Hepatocyte (in vitro differentiated cells): ENCODE measurements around the gene DOCK4. TPM values are rescaled to one million over a fixed set of nuclear protein-coding genes. Genes with fewer than 3 reads are reported as not detected.

ENCODE experiments used
- DNase-seq: peaks from one replicate; pipeline ENCODE4 v3.0.0-alpha.2; 2016; ENCODE audit warnings: low spot score
- H2AFZ ChIP-seq: fragments of 200-600 bp; sonication (generic); 2 replicates; pipeline ENCODE4 v1.6.0; 2016; ENCODE audit warnings: antibody characterized with exemption, mild to moderate bottlenecking
- H3K27ac ChIP-seq: fragments of 200-600 bp; sonication (generic); 2 replicates; pipeline ENCODE4 v1.5.1; 2016; ENCODE audit warnings: mild to moderate bottlenecking
- H3K27me3 ChIP-seq: fragments of 200-600 bp; sonication (generic); 2 replicates; pipeline ENCODE4 v1.6.1; 2016
- H3K36me3 ChIP-seq: fragments of 200-600 bp; sonication (generic); replicated peaks from 2 replicates; pipeline ENCODE4 v1.5.1; 2016; ENCODE audit warnings: low read depth; ENCODE audit not compliant: insufficient read depth
- H3K4me1 ChIP-seq: fragments of 200-600 bp; sonication (generic); 2 replicates; pipeline ENCODE4 v1.5.1; 2016; ENCODE audit warnings: mild to moderate bottlenecking, moderate library complexity; ENCODE audit not compliant: insufficient read depth
- H3K4me2 ChIP-seq: fragments of 200-600 bp; sonication (generic); 2 replicates; pipeline ENCODE4 v1.6.0; 2016
- H3K4me3 ChIP-seq: fragments of 200-600 bp; sonication (generic); 2 replicates; pipeline ENCODE4 v1.5.1; 2016; ENCODE audit warnings: mild to moderate bottlenecking
- H3K79me2 ChIP-seq: fragments of 200-600 bp; sonication (generic); 2 replicates; pipeline ENCODE4 v1.6.0; 2017; ENCODE audit warnings: mild to moderate bottlenecking
- H3K9me2 ChIP-seq: fragments of 200-600 bp; sonication (generic); replicated peaks from 2 replicates; pipeline ENCODE4 v1.6.0; 2017; ENCODE audit warnings: mild to moderate bottlenecking; ENCODE audit not compliant: insufficient read depth
- H3K9me3 ChIP-seq: fragments of 200-600 bp; sonication (generic); 2 replicates; pipeline ENCODE4 v1.5.1; 2016; ENCODE audit warnings: low read depth, mild to moderate bottlenecking
- H4K20me1 ChIP-seq: fragments of 200-600 bp; sonication (generic); 2 replicates; pipeline ENCODE4 v1.6.0; 2016; ENCODE audit warnings: mild to moderate bottlenecking; ENCODE audit not compliant: insufficient read depth, poor library complexity, severe bottlenecking
- EZH2 ChIP-seq: fragments of 200-600 bp; sonication (generic); IDR thresholded peaks from 2 replicates; pipeline ENCODE4 v1.6.1; 2016; ENCODE audit warnings: antibody characterized with exemption, mild to moderate bottlenecking, borderline replicate concordance
- EZH2phosphoT487 ChIP-seq: fragments of 200-600 bp; sonication (generic); IDR thresholded peaks from one replicate; pipeline ENCODE4 v1.6.1; 2018; ENCODE audit warnings: antibody characterized with exemption, mild to moderate bottlenecking, low read depth, moderate library complexity; ENCODE audit not compliant: unreplicated experiment, severe bottlenecking
- WGBS: methylation state at CpG from one replicate; pipeline ENCODE4 v1.1.6; 2016; ENCODE audit warnings: low lambda C conversion rate; ENCODE audit errors: missing lambda C conversion rate; 5-methylcytosine and 5-hydroxymethylcytosine counted together
- polyA plus RNA-seq: library from polyadenylated mRNA; unstranded; fragments of >200 nt; fragmentation: Nextera tagmentation; extraction: Ambion mirVana; gene quantifications from 2 replicates; pipeline ENCODE4 v1.2.1, GENCODE V29; 2016
- total RNA-seq: library from RNA; depleted of rRNA; stranded (reverse); fragments of >200 nt; gene quantifications from 2 replicates; pipeline ENCODE4 v1.2.3, GENCODE V29; 2014
- TF ChIP-seq, protein P1 (sequence below): fragments of 200-600 bp; sonication (generic); IDR thresholded peaks from 2 replicates; pipeline ENCODE4 v1.5.1; 2016; ENCODE audit warnings: antibody characterized with exemption, mild to moderate bottlenecking; ENCODE audit not compliant: poor library complexity

The DOCK4 gene
- total and polyA plus RNA-seq, 2 experiments from 2014 or later, result 4.4 to 22.9 TPM

DNA sequence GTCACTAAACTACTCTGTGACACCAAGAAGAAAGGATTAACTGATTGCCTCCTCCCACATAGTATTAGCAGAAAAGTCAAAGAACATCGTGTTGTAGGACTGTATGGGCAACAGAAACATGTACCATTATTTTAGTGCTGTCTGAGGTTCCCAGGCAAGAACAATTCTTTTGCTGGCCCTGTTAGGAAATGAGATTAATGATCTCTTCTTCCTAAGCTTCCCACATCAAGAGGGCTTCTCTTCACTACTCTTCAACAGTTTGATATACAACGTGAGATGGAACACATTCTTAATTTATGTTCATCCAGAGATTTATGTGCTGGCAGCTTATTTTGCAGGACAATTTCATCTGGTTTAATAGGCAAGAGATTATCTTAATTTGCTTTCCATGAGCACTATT lies 219.6 kb downstream of the DOCK4 start:
- H3K79me2 ChIP-seq, result no peaks in the 10 kb centered on the region
- no peak overlapping the region for H3K4me2 ChIP-seq
- no peak overlapping the region for H2AFZ ChIP-seq
- 83% methylated on average over 2 of the region's 2 CpGs for WGBS
- H3K9me2 ChIP-seq, result no peaks in the 10 kb centered on the region
- no peaks in the 10 kb centered on the region for H4K20me1 ChIP-seq
- no peaks in the 10 kb centered on the region for H3K9me3 ChIP-seq
- no peak for DNase-seq
- no peak overlapping the region for H3K27ac ChIP-seq
- no peaks in the 10 kb centered on the region for H3K27me3 ChIP-seq
- H3K36me3 ChIP-seq, result no peaks in the 10 kb centered on the region
- TF ChIP-seq, protein P1, sequence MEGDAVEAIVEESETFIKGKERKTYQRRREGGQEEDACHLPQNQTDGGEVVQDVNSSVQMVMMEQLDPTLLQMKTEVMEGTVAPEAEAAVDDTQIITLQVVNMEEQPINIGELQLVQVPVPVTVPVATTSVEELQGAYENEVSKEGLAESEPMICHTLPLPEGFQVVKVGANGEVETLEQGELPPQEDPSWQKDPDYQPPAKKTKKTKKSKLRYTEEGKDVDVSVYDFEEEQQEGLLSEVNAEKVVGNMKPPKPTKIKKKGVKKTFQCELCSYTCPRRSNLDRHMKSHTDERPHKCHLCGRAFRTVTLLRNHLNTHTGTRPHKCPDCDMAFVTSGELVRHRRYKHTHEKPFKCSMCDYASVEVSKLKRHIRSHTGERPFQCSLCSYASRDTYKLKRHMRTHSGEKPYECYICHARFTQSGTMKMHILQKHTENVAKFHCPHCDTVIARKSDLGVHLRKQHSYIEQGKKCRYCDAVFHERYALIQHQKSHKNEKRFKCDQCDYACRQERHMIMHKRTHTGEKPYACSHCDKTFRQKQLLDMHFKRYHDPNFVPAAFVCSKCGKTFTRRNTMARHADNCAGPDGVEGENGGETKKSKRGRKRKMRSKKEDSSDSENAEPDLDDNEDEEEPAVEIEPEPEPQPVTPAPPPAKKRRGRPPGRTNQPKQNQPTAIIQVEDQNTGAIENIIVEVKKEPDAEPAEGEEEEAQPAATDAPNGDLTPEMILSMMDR, result no peak
- no peak for TF ChIP-seq EZH2phosphoT487
- no peak for TF ChIP-seq EZH2
- H3K4me3 ChIP-seq, result no peak overlapping the region
- no peaks in the 10 kb centered on the region for H3K4me1 ChIP-seq

DNA sequence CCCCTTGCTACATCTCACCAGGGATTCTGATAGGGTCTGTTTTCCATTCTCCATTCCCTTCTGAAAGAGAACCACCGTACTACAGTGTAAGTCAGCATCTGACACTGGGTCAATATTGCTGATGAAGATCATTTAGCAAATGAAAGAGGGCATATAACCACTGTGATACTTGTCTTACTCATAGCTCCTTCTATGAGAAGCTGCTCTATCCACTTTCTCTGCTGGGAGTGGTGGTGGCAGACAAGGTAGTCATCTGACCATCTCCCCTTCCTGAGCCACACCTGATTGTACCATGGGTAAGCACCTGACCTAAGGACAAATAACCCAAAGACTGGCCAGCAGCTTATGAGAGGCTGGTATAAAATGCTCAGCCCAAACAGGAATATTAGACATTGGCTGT lies 220.4 kb downstream of the DOCK4 start:
- no peak for DNase-seq
- 95% methylated on average over 1 of the region's 1 CpG for whole genome bisulfite sequencing

DNA sequence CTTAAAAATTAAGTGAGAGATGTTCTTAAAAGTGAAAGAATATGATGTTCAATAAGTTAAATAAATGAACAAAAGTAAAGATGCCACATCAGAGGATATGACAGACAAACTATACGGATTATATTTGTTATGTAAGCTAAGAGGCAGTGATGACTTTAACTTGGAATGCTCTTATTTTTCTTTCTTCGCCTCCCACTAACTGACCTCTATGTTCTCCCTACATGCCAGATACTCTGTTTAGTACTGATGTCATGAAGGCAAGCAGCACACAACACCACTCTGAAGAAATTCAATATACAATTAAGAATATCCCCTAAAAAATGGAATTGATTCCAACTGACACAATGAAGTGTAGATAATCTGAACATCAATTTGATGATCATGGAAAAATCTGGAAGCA lies 223.4 kb downstream of the DOCK4 start:
- no peak overlapping the region for H3K4me2 ChIP-seq
- H3K4me3 ChIP-seq, result no peak overlapping the region
- no peaks in the 10 kb centered on the region for H4K20me1 ChIP-seq
- H3K79me2 ChIP-seq, result no peaks in the 10 kb centered on the region
- H3K9me2 ChIP-seq, result no peaks in the 10 kb centered on the region
- DNase-seq, result no peak
- no peak overlapping the region for H3K27ac ChIP-seq
- H2AFZ ChIP-seq, result no peak overlapping the region
- H3K27me3 ChIP-seq, result no peaks in the 10 kb centered on the region
- 44% methylated on average over 2 of the region's 2 CpGs for WGBS
- H3K4me1 ChIP-seq, result no peaks in the 10 kb centered on the region
- TF ChIP-seq EZH2phosphoT487, result no peak
- TF ChIP-seq, protein P1, result no peak
- TF ChIP-seq EZH2, result no peak
- no peaks in the 10 kb centered on the region for H3K9me3 ChIP-seq
- H3K36me3 ChIP-seq, result no peaks in the 10 kb centered on the region

More for the DNA sequence above, 220.4 kb downstream of the DOCK4 start:
- H3K9me2 ChIP-seq, result no peaks in the 10 kb centered on the region
- H3K27me3 ChIP-seq, result no peaks in the 10 kb centered on the region
- H2AFZ ChIP-seq, result no peak overlapping the region
- no peak overlapping the region for H3K4me2 ChIP-seq
- no peaks in the 10 kb centered on the region for H3K9me3 ChIP-seq
- no peaks in the 10 kb centered on the region for H4K20me1 ChIP-seq
- no peaks in the 10 kb centered on the region for H3K4me1 ChIP-seq
- TF ChIP-seq, protein P1, result no peak
- TF ChIP-seq EZH2phosphoT487 (no peak), EZH2 (no peak)
- H3K27ac ChIP-seq, result no peak overlapping the region
- H3K36me3 ChIP-seq, result no peaks in the 10 kb centered on the region
- H3K79me2 ChIP-seq, result no peaks in the 10 kb centered on the region
- H3K4me3 ChIP-seq, result no peak overlapping the region

DNA sequence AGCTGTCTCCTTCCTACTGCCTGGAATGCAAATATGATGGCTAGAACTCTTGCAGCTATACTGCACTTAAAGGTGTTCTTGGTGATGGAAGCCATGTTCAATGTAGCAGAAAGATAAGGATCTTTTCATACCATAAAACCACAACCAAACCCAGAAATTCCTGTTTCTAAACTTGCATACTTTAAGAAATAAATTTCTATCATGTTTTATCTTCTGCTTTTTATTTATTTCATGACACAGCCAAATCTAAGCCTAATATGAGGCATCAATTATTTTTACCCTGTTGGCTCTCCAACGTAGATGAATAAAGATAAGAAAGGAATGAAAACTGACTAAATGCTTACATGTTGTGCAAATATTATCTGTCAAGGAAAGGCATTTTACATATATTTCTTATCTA lies 224.1 kb downstream of the DOCK4 start:
- Histone ChIP-seq H2AFZ (no peak overlapping the region), H3K4me2 (no peak overlapping the region), H3K4me1 (no peaks in the 10 kb centered on the region), H3K79me2 (no peaks in the 10 kb centered on the region), H3K9me2 (no peaks in the 10 kb centered on the region), H3K4me3 (no peak overlapping the region), H3K27ac (no peak overlapping the region), H4K20me1 (no peaks in the 10 kb centered on the region), H3K27me3 (no peaks in the 10 kb centered on the region), H3K36me3 (no peaks in the 10 kb centered on the region), H3K9me3 (no peaks in the 10 kb centered on the region)
- no peak for DNase-seq
- WGBS, result 70% methylated on average over 1 of the region's 1 CpG
- TF ChIP-seq EZH2 (no peak), EZH2phosphoT487 (no peak)
- TF ChIP-seq, protein P1, result no peak
